HepG2 (cell line): Measurements from ENCODE around the gene C14orf119. TPM values are rescaled to one million over a fixed set of nuclear protein-coding genes. Genes with fewer than 3 reads are reported as not detected.

ENCODE experiments used
- ATAC-seq: fragments of 200-7000 bp; cut with Tn5 transposase; 3 replicates; pipeline ENCODE4 v1.9.1; 2020; ENCODE audit warnings: mild to moderate bottlenecking, moderate library complexity
- BruUV-seq: library from RNA; stranded (reverse); fragments of 400-500 nt; replicated peaks from 2 replicates; lab custom pipeline; 2021; lab: Mats Ljungman, UMichigan
- CTCF ChIA-PET: fragments of 300-600 bp; formaldehyde crosslinking; extraction: SDS; loops from one replicate; lab custom pipeline; 2021; ENCODE audit warnings: low total read pairs, inconsistent platforms, low intra/inter-chr PET ratio; lab: Yijun Ruan, JAX
- POLR2A ChIA-PET: fragments of 350-600 bp; sonication (Branson Sonifier 250); formaldehyde crosslinking; loops from one replicate; lab custom pipeline; 2020; ENCODE audit warnings: antibody characterized with exemption, inconsistent platforms; lab: Yijun Ruan, JAX
- DNase-seq: peaks from one replicate; pipeline ENCODE4 v3.0.0-alpha.2; 2015; ENCODE audit warnings: low spot score
- FAIRE-seq: peaks from 3 replicates; lab custom pipeline; 2011; peaks lifted over from hg19 to GRCh38; lab: Jason Lieb, UNC
- H2AFZ ChIP-seq: one replicate; pipeline ENCODE4 v1.6.1; 2011; ENCODE audit warnings: low read length, inconsistent platforms
- H3K27ac ChIP-seq: fragments of 300-600 bp; 3 replicates; pipeline ENCODE4 v1.8.0; 2011; ENCODE audit warnings: mixed run types, mild to moderate bottlenecking, mixed read lengths, low read length, inconsistent platforms; ENCODE audit not compliant: insufficient read depth; ENCODE audit errors: extremely low read length
- H3K27me3 ChIP-seq, 2 experiments: fragments of 200-600 bp in 1 of 2; 2 replicates in 1 of 2; 3 replicates in 1 of 2; pipeline versions ENCODE4 v1.6.0 to v1.8.0; 2011; ENCODE audit warnings: low read length in 2 of 2, mild to moderate bottlenecking in 2 of 2, moderate library complexity in 2 of 2, inconsistent platforms in 1 of 2; ENCODE audit not compliant: insufficient read depth in 2 of 2, control insufficient read depth in 1 of 2
- H3K36me3 ChIP-seq, 2 experiments: fragments of 200-600 bp in 1 of 2; replicated peaks in 1 of 2; 2 replicates in 1 of 2; 3 replicates in 1 of 2; pipeline versions ENCODE4 v1.5.1 to v1.8.0; 2011; ENCODE audit warnings: low read length in 2 of 2, inconsistent platforms in 1 of 2; ENCODE audit not compliant: insufficient read depth in 2 of 2, control insufficient read depth in 1 of 2
- H3K4me1 ChIP-seq: 2 replicates; pipeline ENCODE4 v1.5.1; 2012; ENCODE audit warnings: low read length, inconsistent platforms; ENCODE audit not compliant: insufficient read depth
- H3K4me2 ChIP-seq: 2 replicates; pipeline ENCODE4 v1.6.0; 2011; ENCODE audit warnings: low read depth, low read length, inconsistent platforms
- H3K4me3 ChIP-seq, 3 experiments: fragments of 200-600 bp in 1 of 3; sonication (generic), shearing (Covaris generic) in 1 of 3; replicated peaks in 1 of 3; 2 replicates each; pipeline ENCODE4 v1.5.1; 2011 to 2016; ENCODE audit warnings: low read length in 3 of 3, inconsistent platforms in 2 of 3, low read depth in 2 of 3, mild to moderate bottlenecking in 2 of 3, control low read depth in 1 of 3, mixed read lengths in 1 of 3; ENCODE audit not compliant: insufficient read depth in 1 of 3
- H3K79me2 ChIP-seq: one replicate; pipeline ENCODE4 v1.6.1; 2011; ENCODE audit warnings: low read length, inconsistent platforms; ENCODE audit not compliant: insufficient read depth
- H3K9ac ChIP-seq: 2 replicates; pipeline ENCODE4 v1.6.0; 2011; ENCODE audit warnings: mild to moderate bottlenecking, low read depth, low read length, inconsistent platforms; ENCODE audit not compliant: insufficient read depth
- H3K9me3 ChIP-seq: 2 replicates; pipeline ENCODE4 v1.5.1; 2012; ENCODE audit warnings: mild to moderate bottlenecking, low read length
- H4K20me1 ChIP-seq: 2 replicates; pipeline ENCODE4 v1.6.0; 2011; ENCODE audit warnings: inconsistent platforms, mild to moderate bottlenecking, low read length, moderate library complexity; ENCODE audit not compliant: insufficient read depth
- ASH2L ChIP-seq: fragments of 300-600, 200-600 bp; sonication (generic); IDR thresholded peaks from 2 replicates; pipeline ENCODE4 v1.7.0; 2017; ENCODE audit warnings: low read depth, mild to moderate bottlenecking, moderate library complexity, mixed read lengths, low read length; ENCODE audit not compliant: insufficient read length
- CHD2 ChIP-seq: IDR thresholded peaks from 2 replicates; pipeline ENCODE4 v1.6.1; 2011; ENCODE audit warnings: low read depth, low read length, improper control_type of control experiment
- NFKB2 ChIP-seq: sonication (generic); formaldehyde crosslinking; IDR thresholded peaks from 2 replicates; pipeline ENCODE4 v1.4.0; 2020; ENCODE audit warnings: missing genetic modification reagents, borderline replicate concordance
- NR2F1 ChIP-seq, 2 experiments: fragments of 450-650 bp in 1 of 2; formaldehyde crosslinking in 1 of 2; IDR thresholded peaks; 2 replicates each; pipeline versions ENCODE4 v1.5.0 to v1.6.1; 2016 to 2020; ENCODE audit warnings: mild to moderate bottlenecking in 1 of 2, missing compliant biosample characterization in 1 of 2, missing genetic modification reagents in 1 of 2, moderate library complexity in 1 of 2
- ZNF10 ChIP-seq: sonication (generic); formaldehyde crosslinking; IDR thresholded peaks from 2 replicates; pipeline ENCODE4 v1.4.0; 2020; ENCODE audit warnings: mild to moderate bottlenecking, low read depth, missing genetic modification reagents, borderline replicate concordance
- ZNF101 ChIP-seq: sonication (generic); formaldehyde crosslinking; IDR thresholded peaks from 2 replicates; pipeline ENCODE4 v1.4.0; 2020; ENCODE audit warnings: mild to moderate bottlenecking, low read depth, missing genetic modification reagents, borderline replicate concordance
- ZNF550 ChIP-seq: sonication (generic); formaldehyde crosslinking; IDR thresholded peaks from 2 replicates; pipeline ENCODE4 v1.4.0; 2020; ENCODE audit warnings: mild to moderate bottlenecking, missing genetic modification reagents, borderline replicate concordance
- ZNF614 ChIP-seq: IDR thresholded peaks from 2 replicates; pipeline ENCODE4 v1.6.1; 2018; ENCODE audit warnings: missing biosample characterization, missing genetic modification reagents, inconsistent platforms, borderline replicate concordance
- ZNF616 ChIP-seq: sonication (generic); formaldehyde crosslinking; IDR thresholded peaks from 2 replicates; pipeline ENCODE4 v1.5.0; 2020; ENCODE audit warnings: low read depth, mild to moderate bottlenecking, missing genetic modification reagents
- ZNF891 ChIP-seq: sonication (generic); formaldehyde crosslinking; IDR thresholded peaks from 2 replicates; pipeline ENCODE4 v1.5.0; 2020; ENCODE audit warnings: mild to moderate bottlenecking, missing genetic modification reagents
- WGBS: methylation state at CpG from one replicate; pipeline ENCODE4 v1.1.6; 2017; ENCODE audit warnings: low lambda C conversion rate; 5-methylcytosine and 5-hydroxymethylcytosine counted together
- in situ Hi-C: cut with HindIII; loops from 2 replicates; pipeline ENCODE4 v1.10.0; 2017; ENCODE audit warnings: low pct_unique_long_range_greater_than_20kb; ENCODE audit not compliant: extremely low pct_ligation_motif_present
- intact Hi-C: fragments of 100-400 bp; cut with micrococcal nuclease; formaldehyde crosslinking; loops from one replicate; pipeline ENCODE4 v1.10.0; 2022; ENCODE audit not compliant: unreplicated experiment
- polyA plus RNA-seq, 8 experiments: library from polyadenylated mRNA; depleted of rRNA in 3 of 8; stranded (reverse) in 7 of 8; unstranded in 1 of 8; fragments of >200 nt; fragmentation: Illumina TruSeq in 4 of 8; extraction: Trizol in 4 of 8; gene quantifications; 2 replicates each; pipeline versions ENCODE4 v1.2.1 to v1.2.3, GENCODE V29; 2011 to 2016; ENCODE audit warnings: low read depth in 4 of 8, missing spikeins in 1 of 8, mixed read lengths in 1 of 8; ENCODE audit not compliant: insufficient read depth in 1 of 8
- total RNA-seq, 5 experiments: library from RNA; depleted of rRNA; stranded (reverse); fragments of >200 nt; fragmentation: Illumina TruSeq; extraction: Trizol; gene quantifications; 2 replicates each; pipeline ENCODE4 v1.2.3, GENCODE V29; 2016; ENCODE audit warnings: low read depth in 1 of 5
- TF ChIP-seq, protein P1 (sequence below): sonication (generic); formaldehyde crosslinking; IDR thresholded peaks from 2 replicates; pipeline ENCODE4 v1.4.0; 2020; ENCODE audit warnings: low read depth, missing genetic modification reagents
- TF ChIP-seq, protein P2 (sequence below): sonication (generic); formaldehyde crosslinking; IDR thresholded peaks from 2 replicates; pipeline ENCODE4 v1.4.0; 2020; ENCODE audit warnings: mild to moderate bottlenecking, missing genetic modification reagents

The C14orf119 gene
- total and polyA plus RNA-seq, 2 of the 13 experiments (the other 11 are each of a cell fraction or from before 2014, with no cell fraction given), result 117 to 206 TPM

DNA sequence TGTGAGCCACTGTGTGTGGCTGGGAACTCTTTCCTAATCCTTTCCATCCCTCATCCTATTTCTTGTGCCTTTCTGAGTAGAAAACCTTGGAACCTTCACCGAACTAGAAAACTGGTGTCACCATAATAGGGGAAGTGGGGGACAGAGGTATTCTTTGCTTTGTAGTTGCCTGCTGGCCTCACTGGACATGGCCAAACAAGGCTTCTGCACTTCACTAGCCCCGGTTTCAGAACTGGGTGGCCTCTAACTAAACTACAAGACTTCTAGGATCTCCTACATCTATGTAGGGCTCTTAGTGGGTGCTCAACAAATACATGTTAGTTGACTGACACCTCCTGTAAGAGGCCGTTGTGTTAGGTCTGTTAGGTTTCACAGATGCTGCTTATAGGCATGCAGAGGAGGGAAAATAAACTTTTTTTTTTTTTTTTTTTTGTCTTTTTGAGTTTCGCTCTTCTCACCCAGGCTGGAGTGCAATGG lies 10.1 kb downstream of the C14orf119 start:
- FAIRE-seq (no peak), ATAC-seq (no peak), DNase-seq (no peak)
- peaks cover 8 to 54% of the 10 kb centered on the region in 2 experiments for H3K27me3 ChIP-seq
- H3K9ac ChIP-seq, result no peak overlapping the region
- peak overlapping the region; percentile 70 for H3K4me2 ChIP-seq
- H3K4me1 ChIP-seq, result peaks cover 40% of the 10 kb centered on the region
- POLR2A ChIA-PET, result interaction anchor here (4.5 kb wide), 1 partner anchor 10 kb away, joined by 52 read pairs; the partner anchor contains the start of genes ACIN1 and C14orf119
- in situ Hi-C loops (loop anchor here (5.0 kb wide), 1 partner anchor 38 kb away; no protein-coding TSS in a partner anchor), intact Hi-C loops (no loop called here)
- no peak overlapping the region for H3K27ac ChIP-seq
- CTCF ChIA-PET, result no interaction called here
- H2AFZ ChIP-seq, result no peak overlapping the region
- H3K9me3 ChIP-seq, result no peaks in the 10 kb centered on the region
- no peaks in the 10 kb centered on the region for H4K20me1 ChIP-seq
- BruUV-seq, result no TSS peak
- no peaks in the 10 kb centered on the region for H3K36me3 ChIP-seq
- WGBS, result 29% methylated on average over 4 of the region's 4 CpGs
- no peaks in the 10 kb centered on the region for H3K79me2 ChIP-seq
- H3K4me3 ChIP-seq, result 0 out of 6 replicates have a peak overlapping the region, but pooled peaks of 1 of the 3 experiments have one; percentile 44
- TF ChIP-seq CHD2 (no peak), ZNF101 (CRISPR knock-in tag) (no peak), NFKB2 (no peak), ASH2L (peak; percentile 31), ZNF616 (0 out of 2 replicates have a peak, but pooled peaks have one; percentile 25), ZNF614 (CRISPR knock-in tag) (no peak), ZNF550 (CRISPR knock-in tag) (no peak), ZNF891 (CRISPR knock-in tag) (no peak), ZNF10 (CRISPR knock-in tag) (no peak), NR2F1 (CRISPR knock-in tag; IDR thresholded peaks at IDR 0.05) (no peak)
- TF ChIP-seq, protein P1, sequence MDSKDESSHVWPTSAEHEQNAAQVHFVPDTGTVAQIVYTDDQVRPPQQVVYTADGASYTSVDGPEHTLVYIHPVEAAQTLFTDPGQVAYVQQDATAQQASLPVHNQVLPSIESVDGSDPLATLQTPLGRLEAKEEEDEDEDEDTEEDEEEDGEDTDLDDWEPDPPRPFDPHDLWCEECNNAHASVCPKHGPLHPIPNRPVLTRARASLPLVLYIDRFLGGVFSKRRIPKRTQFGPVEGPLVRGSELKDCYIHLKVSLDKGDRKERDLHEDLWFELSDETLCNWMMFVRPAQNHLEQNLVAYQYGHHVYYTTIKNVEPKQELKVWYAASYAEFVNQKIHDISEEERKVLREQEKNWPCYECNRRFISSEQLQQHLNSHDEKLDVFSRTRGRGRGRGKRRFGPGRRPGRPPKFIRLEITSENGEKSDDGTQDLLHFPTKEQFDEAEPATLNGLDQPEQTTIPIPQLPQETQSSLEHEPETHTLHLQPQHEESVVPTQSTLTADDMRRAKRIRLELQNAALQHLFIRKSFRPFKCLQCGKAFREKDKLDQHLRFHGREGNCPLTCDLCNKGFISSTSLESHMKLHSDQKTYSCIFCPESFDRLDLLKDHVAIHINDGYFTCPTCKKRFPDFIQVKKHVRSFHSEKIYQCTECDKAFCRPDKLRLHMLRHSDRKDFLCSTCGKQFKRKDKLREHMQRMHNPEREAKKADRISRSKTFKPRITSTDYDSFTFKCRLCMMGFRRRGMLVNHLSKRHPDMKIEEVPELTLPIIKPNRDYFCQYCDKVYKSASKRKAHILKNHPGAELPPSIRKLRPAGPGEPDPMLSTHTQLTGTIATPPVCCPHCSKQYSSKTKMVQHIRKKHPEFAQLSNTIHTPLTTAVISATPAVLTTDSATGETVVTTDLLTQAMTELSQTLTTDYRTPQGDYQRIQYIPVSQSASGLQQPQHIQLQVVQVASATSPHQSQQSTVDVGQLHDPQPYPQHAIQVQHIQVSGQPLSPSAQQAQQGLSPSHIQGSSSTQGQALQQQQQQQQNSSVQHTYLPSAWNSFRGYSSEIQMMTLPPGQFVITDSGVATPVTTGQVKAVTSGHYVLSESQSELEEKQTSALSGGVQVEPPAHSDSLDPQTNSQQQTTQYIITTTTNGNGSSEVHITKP (CRISPR knock-in tag), result no peak
- TF ChIP-seq, protein P2, sequence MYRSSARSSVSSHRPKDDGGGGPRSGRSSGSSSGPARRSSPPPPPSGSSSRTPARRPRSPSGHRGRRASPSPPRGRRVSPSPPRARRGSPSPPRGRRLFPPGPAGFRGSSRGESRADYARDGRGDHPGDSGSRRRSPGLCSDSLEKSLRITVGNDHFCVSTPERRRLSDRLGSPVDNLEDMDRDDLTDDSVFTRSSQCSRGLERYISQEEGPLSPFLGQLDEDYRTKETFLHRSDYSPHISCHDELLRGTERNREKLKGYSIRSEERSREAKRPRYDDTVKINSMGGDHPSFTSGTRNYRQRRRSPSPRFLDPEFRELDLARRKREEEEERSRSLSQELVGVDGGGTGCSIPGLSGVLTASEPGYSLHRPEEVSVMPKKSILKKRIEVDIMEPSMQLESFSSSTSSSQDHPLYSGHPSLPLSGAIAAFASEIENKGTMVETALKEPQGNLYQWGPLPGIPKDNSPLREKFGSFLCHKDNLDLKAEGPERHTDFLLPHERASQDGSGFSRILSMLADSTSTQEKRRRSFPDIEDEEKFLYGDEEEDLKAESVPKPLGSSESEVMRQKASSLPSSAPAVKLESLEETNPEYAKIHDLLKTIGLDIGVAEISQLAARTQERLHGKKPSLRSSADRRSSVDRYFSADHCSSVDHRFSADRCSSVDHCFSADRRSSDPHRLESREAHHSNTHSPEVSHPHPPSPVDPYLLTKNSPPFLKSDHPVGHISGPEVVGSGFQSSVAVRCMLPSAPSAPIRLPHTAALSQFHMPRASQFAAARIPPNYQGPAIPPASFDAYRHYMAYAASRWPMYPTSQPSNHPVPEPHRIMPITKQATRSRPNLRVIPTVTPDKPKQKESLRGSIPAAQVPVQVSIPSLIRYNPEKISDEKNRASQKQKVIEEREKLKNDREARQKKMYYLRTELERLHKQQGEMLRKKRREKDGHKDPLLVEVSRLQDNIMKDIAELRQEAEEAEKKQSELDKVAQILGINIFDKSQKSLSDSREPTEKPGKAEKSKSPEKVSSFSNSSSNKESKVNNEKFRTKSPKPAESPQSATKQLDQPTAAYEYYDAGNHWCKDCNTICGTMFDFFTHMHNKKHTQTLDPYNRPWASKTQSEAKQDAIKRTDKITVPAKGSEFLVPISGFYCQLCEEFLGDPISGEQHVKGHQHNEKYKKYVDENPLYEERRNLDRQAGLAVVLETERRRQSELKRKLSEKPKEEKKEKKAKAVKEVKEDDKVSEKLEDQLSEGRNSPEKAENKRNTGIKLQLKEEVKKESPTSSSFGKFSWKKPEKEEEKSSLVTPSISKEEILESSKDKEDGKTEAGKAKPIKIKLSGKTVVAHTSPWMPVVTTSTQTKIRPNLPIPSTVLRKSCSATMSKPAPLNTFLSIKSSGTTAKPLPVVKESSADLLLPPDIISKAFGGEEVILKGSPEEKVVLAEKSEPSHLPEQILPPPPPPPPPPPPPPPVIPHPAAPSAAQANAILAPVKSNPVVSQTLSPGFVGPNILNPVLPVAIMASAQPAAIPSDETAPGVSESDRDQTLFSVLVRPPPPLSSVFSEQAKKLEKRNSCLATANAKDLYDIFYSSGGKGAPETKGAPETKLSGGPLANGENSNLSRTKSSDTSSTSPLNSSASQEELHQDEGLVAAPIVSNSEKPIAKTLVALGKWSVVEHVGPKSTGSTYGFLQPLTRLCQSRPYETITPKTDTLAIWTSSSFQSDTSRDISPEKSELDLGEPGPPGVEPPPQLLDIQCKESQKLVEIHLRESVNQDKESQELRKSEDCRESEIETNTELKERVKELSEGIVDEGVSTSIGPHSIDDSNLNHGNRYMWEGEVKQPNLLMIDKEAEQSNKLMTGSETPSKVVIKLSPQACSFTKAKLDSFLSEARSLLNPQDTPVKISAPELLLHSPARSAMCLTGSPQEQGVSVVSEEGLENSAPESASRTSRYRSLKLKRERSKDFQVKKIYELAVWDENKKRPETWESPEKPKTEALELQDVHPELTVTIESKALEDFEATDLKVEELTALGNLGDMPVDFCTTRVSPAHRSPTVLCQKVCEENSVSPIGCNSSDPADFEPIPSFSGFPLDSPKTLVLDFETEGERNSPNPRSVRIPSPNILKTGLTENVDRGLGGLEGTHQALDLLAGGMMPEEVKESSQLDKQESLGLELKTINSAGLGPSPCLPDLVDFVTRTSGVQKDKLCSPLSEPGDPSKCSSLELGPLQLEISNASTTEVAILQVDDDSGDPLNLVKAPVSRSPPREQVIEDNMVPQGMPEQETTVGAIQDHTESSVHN (CRISPR knock-in tag), result 0 out of 2 replicates have a peak, but pooled peaks have one; percentile 22
